SH-SY5Y (cell line): ENCODE data around the gene SUPT4H1.

Experiments
- GATA2 ChIP-seq: IDR thresholded peaks from 2 replicates; pipeline ENCODE4 v1.6.1; 2011; ENCODE audit warnings: mild to moderate bottlenecking, low read depth, low read length
- GATA3 ChIP-seq: IDR thresholded peaks from 2 replicates; pipeline ENCODE4 v1.6.1; 2011; ENCODE audit warnings: low read depth, mild to moderate bottlenecking, low read length, moderate library complexity

SUPT4H1 gene

DNA sequence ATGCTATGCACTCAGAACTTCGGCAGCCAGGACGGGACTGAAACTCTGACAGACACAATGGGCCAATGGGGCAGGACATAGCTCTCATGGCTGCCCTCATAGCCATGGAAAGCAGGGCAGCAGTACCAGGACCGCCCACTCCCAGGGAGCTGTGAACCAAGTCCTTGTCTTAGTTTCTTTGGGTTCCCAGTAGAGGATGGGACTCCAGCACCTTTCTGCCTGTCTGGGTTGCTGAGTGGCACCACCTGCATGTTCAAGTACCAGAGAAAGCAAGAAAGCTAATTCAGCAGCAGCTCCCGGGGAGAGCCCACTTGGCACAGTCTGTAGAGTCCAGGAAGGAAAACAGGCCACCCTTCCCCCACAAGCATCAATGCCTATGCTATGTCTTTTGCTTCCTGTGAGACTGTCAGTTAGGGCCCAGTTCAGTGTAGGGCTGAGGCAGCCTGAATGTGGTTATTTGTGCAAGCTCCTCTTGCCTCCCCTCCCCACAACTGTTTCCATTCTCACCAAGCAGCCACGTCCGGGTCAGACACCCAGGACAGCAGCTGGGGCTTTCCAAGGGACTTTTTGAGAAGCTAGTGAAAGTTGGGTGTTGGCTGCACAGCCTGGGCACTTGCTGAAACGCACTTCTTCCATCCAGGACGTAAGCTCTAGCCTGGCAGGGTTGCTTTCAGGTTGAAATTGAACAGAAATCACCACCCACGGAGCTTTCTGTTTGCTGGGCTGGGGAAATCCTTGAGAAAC is 7.8 kb downstream of the SUPT4H1 start:
- TF ChIP-seq GATA3 = no peak
- TF ChIP-seq GATA2 = no peak

DNA sequence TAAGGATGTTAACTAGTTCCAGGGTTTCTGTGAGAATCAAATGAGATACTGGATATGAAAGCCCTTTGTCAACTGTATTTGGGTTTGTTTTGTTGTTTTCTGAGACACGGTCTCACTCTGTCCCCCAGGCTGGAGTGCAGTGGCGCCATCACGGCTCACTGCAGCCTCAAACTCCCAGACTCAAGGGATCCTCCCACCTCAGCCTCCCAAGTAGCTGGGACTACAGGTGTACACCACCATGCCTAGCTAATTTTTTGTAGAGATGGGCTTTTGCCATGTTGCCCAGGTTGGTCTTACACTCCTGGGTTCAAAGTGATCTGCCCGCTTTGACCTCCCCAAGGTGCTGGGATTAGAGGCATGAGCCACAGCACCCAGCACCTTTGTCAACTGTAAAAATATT is 8.9 kb downstream of the SUPT4H1 start:
- TF ChIP-seq GATA2 (no peak), GATA3 (no peak)

DNA sequence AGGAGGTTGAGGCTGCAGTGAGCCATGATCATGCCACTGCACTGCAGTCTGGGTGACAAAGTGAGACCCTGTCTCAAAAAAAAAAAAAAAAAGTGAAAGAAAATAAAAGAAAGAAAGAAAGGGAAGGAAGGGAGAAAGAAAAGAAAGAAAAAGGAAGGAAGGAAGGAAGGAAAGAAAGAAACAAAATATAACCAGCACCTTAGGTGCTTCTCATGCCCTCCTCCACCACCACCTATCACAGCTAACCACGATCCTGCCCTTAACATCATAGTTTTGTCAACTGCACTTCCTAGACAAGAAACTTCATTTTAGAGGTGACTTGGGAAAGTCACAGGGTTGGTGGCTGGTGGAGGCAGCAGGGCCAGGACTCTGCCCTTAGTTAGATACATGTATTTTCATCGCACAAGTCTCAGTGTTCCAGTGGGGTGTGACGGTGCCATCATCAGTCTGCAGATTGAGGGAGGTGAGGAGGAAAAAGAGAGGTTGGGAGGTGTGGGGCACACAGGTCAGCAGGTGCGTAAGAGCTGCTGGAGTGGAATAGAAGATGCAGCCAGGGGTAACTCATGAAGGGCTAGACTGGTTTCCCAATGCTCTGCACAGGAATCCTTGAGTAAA is 10.0 kb downstream of the SUPT4H1 start:
- TF ChIP-seq GATA2 = no peak
- no peak for TF ChIP-seq GATA3

DNA sequence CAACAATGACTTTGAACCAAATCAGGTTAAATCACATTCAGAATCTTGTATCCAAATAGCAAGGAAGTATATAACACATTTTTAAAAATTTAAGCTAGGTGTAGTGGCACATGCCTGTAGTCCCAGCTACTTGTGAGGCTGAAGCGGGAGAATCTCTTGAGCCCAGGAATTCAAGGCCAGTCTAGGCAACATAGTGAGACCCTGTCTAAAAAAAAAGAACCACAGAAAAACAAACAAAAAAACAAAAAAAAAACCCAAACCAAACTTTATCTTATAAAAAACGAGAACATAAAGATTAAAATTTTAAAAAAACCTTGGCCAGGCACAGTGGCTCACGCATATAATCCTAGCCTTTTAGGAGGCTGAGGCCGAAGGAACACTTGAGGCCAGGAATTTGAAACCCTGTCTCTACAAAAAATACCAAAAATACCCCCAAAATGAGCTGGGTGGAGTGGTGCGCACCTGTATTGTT is 11.6 kb downstream of the SUPT4H1 start:
- TF ChIP-seq GATA3 (no peak), GATA2 (no peak)

DNA sequence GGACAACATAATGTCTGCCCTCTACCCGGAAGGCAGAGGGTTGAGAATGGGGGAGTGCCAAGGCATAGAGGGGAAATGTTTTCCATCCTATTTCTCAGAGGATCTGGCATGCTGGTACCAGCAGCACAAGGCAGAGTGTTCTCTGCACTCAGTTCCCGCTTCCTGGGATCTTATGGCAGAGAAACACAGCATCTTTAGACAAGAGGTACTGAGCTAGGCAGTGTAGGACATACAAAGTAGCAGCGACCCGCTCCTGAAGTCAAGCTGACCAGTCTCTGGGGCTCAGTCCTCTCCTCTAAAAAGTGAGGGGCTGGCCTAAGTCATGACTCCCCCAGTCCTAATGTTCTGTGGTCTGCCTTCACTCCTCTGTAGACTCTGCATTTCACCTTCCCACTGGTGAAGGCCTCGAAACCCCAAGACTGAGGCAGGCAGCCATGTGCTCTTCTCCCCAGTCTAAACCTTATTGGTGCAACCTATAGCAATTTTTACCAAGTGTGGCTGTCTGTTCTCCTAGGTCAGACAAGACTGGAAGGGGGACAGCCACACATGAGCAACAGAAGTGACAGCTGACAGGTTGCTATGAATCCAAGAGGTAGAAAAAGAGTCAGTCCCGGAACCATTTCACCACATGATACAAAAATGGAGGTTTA is 12.1 kb downstream of the SUPT4H1 start:
- no peak for TF ChIP-seq GATA3
- no peak for TF ChIP-seq GATA2

DNA sequence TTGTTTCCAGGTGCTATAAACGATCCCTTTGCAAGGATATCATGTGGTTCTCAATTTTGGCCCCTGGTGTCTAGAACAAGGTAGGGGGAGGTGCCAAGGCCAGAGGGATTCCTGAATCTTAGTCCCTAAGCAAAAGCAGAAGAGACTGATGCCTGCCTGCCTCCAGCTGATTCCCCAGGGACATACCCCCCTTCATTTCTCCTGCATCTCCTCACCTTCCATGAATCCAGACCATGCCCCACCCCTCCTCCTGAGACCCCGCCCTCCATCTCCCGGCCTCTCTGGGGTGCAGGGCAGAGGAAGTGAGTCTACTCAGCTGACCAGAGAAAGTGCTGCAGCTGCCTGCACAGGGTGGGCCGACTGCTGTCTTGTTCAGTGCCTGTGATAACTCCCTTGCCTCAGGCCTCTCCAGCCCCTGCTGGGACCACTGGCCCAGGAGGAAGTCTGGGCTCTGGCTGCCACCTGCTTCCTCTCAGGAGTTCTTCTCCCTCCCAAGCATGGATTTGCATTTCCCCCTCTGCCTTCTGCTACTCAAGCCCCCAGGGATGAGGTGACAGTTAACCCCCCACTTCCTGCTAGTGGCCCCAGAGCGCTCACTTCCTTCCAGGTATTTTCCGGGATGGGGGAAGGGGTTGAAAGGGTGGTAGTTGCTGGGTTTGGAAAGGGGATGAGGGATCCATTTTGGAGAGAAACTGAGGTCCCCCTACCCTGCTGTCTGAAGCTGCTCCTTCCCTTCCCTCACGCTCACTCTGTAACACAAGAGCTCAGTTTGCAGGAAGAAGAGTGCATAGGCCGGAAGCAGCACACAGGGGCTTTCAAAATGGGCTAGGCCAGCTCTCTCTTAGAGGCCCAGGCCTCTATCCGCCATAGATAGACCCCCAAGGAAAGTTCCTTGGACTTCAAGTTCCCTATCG is 12.9 kb downstream of the SUPT4H1 start:
- TF ChIP-seq GATA3 = no peak
- no peak for TF ChIP-seq GATA2

DNA sequence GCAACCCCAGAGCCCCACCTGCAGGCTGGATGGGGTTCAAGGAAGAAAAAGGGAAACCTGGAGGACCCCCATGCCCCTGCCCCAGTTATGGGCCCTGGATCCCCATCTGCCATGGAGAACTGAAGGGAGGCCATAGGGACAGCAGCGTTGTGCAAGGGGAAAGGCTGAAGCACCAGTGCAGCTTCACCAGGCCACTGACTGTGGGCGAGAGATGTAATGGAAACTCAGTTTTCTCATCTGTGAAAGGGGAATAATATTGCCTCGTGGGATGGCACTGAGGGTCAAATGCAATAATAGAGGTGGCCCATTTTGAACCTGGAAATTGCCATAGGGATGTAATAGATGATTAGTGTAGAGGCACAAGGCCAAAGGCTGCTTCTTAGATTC is 13.6 kb downstream of the SUPT4H1 start:
- TF ChIP-seq GATA3 (no peak), GATA2 (no peak)

DNA sequence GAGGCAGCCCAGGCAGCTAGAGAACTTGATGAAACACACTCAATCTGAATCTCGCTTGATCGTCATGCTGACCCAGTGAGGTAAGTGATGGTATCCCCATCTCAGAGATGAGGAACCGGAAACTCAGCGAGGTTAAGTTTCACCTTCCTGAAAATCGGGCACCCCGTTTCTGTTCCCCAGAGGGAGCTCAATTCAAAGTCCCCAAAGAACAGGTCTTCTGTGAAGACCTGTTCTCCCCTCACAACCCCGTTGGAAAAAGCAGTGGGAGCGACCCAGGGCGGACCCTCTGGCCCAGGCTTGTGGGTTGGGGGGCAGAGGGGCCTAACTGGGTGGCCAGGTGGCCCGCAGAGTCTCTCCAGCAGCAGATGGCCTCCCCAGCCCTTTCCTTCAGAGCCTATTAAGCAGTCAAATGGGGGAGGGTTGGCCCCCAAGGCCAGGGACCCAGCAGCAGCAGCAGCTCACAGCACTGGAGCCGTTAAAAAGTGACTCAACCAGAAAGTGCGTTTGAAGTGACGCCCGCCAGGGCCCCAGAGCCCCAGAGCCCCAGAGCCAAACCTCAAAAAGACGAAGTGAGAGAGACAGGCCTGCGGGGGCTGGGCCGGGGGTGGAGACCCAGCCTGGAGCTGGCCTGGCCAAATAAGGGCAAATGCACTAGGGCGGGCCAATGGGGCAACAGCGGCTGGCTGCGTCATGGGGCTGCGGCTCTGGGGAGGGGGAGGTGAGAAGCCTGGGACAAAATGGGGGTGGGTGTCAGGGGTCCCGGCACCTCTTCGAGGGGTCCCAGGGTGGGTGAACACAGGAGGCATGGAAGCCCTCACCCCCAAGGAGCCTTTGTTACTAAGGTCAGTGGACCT is 14.2 kb downstream of the SUPT4H1 start:
- TF ChIP-seq GATA2 = no peak
- no peak for TF ChIP-seq GATA3

DNA sequence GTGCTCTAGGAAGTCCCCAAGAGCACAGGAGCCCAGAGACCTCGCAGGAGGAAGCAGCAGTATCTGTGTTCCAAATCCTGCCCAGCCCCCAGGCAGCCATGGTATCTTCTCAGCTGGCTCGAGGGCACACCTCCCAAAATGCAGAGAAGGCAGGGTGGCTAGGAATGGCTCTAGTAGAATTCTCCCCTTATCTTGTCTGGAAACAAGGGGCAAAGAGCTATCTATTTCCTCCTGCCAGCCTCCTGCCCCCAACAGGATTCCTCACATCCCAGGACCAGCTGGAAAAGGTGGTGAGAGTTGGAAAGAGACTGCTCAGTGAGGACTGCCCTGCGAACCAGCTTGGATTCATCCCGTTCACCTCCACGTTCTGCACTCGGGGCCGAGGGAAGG is 14.8 kb downstream of the SUPT4H1 start:
- TF ChIP-seq GATA2 = no peak
- TF ChIP-seq GATA3 = no peak

DNA sequence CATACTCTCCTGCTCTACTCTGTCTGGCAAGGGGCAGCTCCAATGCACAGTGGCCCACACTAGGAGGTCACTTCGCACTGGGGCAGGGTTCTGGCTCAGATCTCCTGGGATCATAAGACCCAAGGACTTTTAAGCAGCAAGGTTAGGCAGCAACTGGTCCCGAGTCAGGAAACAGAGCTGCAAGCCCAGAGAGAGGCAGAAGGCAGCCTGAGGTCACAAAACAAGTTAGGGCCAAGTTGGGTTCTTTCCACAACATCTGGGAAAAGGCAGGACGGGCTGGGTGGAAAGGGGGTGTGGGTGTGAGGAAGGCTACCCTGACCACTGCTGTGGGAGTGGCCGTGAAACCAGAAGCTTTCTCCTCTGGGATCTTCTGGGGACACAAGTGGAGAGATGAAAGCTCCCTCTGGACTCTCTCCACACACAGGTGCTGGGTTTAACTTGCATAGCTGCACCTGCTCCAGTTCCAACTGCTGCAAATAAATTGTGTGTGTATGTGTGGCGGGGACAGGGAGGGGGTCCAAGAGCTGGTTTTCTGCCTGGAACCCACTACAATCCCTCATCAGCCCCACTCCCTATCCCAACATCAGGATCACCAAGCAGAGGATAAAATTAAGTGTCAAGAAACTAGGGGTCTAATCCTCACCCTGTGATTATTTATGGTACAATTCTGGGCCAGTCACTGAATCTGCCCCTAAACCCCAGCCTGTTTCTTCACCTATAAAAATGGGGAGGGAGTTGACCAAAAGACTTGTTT is 15.4 kb downstream of the SUPT4H1 start:
- TF ChIP-seq GATA2 (no peak), GATA3 (no peak)

DNA sequence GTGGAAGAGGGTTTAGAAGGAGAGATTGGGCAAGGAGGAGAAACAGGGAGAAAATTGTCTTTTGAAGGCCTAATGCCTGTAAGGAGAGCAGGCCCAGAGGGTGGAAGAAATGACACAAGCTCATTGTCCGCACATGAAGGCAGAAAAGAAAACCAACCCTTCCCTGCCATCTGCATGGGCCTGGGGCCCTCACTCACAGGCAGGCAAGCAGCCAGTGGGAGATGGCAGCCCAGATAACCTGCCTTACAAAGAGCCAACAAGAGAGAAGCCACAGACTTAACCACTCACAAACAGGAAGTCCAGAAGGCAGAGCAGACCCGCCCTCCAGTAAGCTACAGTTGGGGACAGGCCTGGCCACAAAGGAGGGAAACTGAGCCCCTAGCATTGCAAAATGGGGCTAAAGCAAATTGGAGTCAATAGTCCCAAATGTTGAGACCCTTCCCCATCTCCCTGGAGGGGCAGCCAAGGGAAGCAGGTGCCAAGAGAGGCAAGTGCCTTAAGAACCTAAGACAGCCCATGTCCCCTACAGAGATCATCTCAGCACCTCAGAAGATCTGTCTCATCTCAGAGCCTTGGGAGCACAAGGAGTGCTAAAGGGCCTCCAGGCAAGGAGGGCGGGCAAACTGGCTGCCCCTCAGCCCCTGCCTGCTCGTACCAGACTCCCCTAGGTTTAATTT is 16.1 kb downstream of the SUPT4H1 start:
- peak; percentile 88 for TF ChIP-seq GATA2
- no peak; the same call in 1 of the 2 replicates for TF ChIP-seq GATA3
